HCT116 (cell line): ENCODE data around the gene KNDC1. TPM values are rescaled to one million over a fixed set of nuclear protein-coding genes. Genes with fewer than 3 reads are reported as not detected.

Experiments used
- ATAC-seq: fragments of 200-7000 bp; cut with Tn5 transposase; 2 replicates; pipeline ENCODE4 v1.9.1; 2020; ENCODE audit warnings: mild to moderate bottlenecking, moderate library complexity
- BruUV-seq: library from RNA; stranded (reverse); fragments of 400-500 nt; replicated peaks from 2 replicates; lab custom pipeline; 2021; lab: Mats Ljungman, UMichigan
- CTCF ChIA-PET: fragments of 300-600 bp; sonication (Branson Sonifier 250); formaldehyde crosslinking; loops from one replicate; lab custom pipeline; 2021; ENCODE audit warnings: antibody characterized with exemption; lab: Charles Lee
- POLR2A ChIA-PET: fragments of 300-600, 350-600 bp; sonication (Branson Sonifier 250); formaldehyde crosslinking; loops from one replicate; lab custom pipeline; 2021; ENCODE audit warnings: antibody characterized with exemption; lab: Charles Lee
- RAD21 ChIA-PET, 2 experiments: fragments of 300-600 bp; sonication (Branson Sonifier 250); formaldehyde crosslinking; loops; one replicate each; lab custom pipeline; 2023; ENCODE audit warnings: low total read pairs in 2 of 2; ENCODE audit not compliant: uncharacterized antibody in 2 of 2, unreplicated experiment in 2 of 2, low non-redundant PET in 1 of 2; lab: Charles Lee
- DNase-seq: peaks from one replicate; pipeline ENCODE4 v3.0.0-alpha.2; 2010; ENCODE audit warnings: low read depth, low spot score
- H2AFZ ChIP-seq: fragments of 200-600 bp; shearing (Covaris generic), sonication (generic); 2 replicates; pipeline ENCODE4 v1.6.1; 2017; ENCODE audit warnings: low read depth, mixed run types, mixed read lengths, antibody characterized with exemption, low read length; ENCODE audit not compliant: poor library complexity, severe bottlenecking
- H3K27ac ChIP-seq: 2 replicates; pipeline ENCODE4 v1.5.1; 2012; ENCODE audit warnings: low read depth, low read length
- H3K27me3 ChIP-seq: fragments of 200-600 bp; sonication (generic); 2 replicates; pipeline ENCODE4 v1.6.1; 2016; ENCODE audit warnings: mixed run types, low read length, mixed read lengths; ENCODE audit not compliant: insufficient read depth
- H3K36me3 ChIP-seq, 2 experiments: fragments of 200-500 bp in 1 of 2; fragments of 200-600 bp in 1 of 2; sonication (Bioruptor generic) in 1 of 2; sonication (generic) in 1 of 2; 2 replicates each; pipeline versions ENCODE4 v1.5.1 to v1.6.1; 2014 to 2016; ENCODE audit warnings: low read length in 2 of 2, inconsistent platforms in 1 of 2, mixed read lengths in 1 of 2, mixed run types in 1 of 2; ENCODE audit not compliant: insufficient read depth in 2 of 2, control insufficient read depth in 1 of 2
- H3K4me1 ChIP-seq, 2 experiments: fragments of 200-600 bp in 1 of 2; sonication (generic) in 1 of 2; 2 replicates each; pipeline versions ENCODE4 v1.5.1 to v1.6.1; 2012 to 2017; ENCODE audit warnings: low read length in 2 of 2, inconsistent platforms in 1 of 2, mild to moderate bottlenecking in 1 of 2, mixed read lengths in 1 of 2, mixed run types in 1 of 2, moderate library complexity in 1 of 2; ENCODE audit not compliant: insufficient read depth in 2 of 2, control insufficient read depth in 1 of 2
- H3K4me2 ChIP-seq: fragments of 200-600 bp; sonication (generic); 2 replicates; pipeline ENCODE4 v1.6.1; 2017; ENCODE audit warnings: mixed run types, low read length, mixed read lengths
- H3K4me3 ChIP-seq, 2 experiments: fragments of 200-600 bp in 1 of 2; sonication (generic) in 1 of 2; replicated peaks in 1 of 2; 2 replicates each; pipeline ENCODE4 v1.5.1; 2011 to 2016; ENCODE audit warnings: low read length in 2 of 2, control low read depth in 1 of 2, low read depth in 1 of 2, mild to moderate bottlenecking in 1 of 2, mixed read lengths in 1 of 2, mixed run types in 1 of 2
- H3K79me2 ChIP-seq: fragments of 200-600 bp; sonication (generic); 2 replicates; pipeline ENCODE4 v1.6.1; 2017; ENCODE audit warnings: mild to moderate bottlenecking, mixed run types, low read length, moderate library complexity, mixed read lengths; ENCODE audit not compliant: insufficient read depth
- H3K9ac ChIP-seq: fragments of 200-600 bp; sonication (generic); 2 replicates; pipeline ENCODE4 v1.6.1; 2016; ENCODE audit warnings: low read length, mixed read lengths
- H3K9me2 ChIP-seq: fragments of 200-600 bp; sonication (generic), shearing (Covaris generic); 2 replicates; pipeline ENCODE4 v1.6.1; 2017; ENCODE audit warnings: mixed run types, mild to moderate bottlenecking, moderate library complexity; ENCODE audit not compliant: insufficient read depth
- H3K9me3 ChIP-seq, 2 experiments: fragments of 200-500 bp in 1 of 2; fragments of 200-600 bp in 1 of 2; sonication (Bioruptor generic) in 1 of 2; sonication (generic) in 1 of 2; 2 replicates each; pipeline ENCODE4 v1.6.1; 2014 to 2017; ENCODE audit warnings: low read length in 2 of 2, mixed read lengths in 2 of 2, inconsistent platforms in 1 of 2, low read depth in 1 of 2, mild to moderate bottlenecking in 1 of 2, mixed run types in 1 of 2, moderate library complexity in 1 of 2; ENCODE audit not compliant: control insufficient read depth in 1 of 2, insufficient read depth in 1 of 2
- H4K20me1 ChIP-seq: fragments of 200-600 bp; sonication (generic), shearing (Covaris generic); 2 replicates; pipeline ENCODE4 v1.6.1; 2017; ENCODE audit warnings: mixed run types, mild to moderate bottlenecking, moderate library complexity; ENCODE audit not compliant: insufficient read depth
- CBX3 ChIP-seq: IDR thresholded peaks from 2 replicates; pipeline ENCODE4 v1.6.1; 2012; ENCODE audit warnings: low read depth
- EGR1 ChIP-seq: IDR thresholded peaks from 2 replicates; pipeline ENCODE4 v1.6.1; 2012; ENCODE audit warnings: low read depth
- ELF1 ChIP-seq: IDR thresholded peaks from 2 replicates; pipeline ENCODE4 v1.6.1; 2012; ENCODE audit warnings: low read depth, borderline replicate concordance
- EZH2 ChIP-seq: fragments of 200-600 bp; sonication (generic); IDR thresholded peaks from 2 replicates; pipeline ENCODE4 v1.6.1; 2017; ENCODE audit warnings: antibody characterized with exemption, mixed run types
- JUND ChIP-seq: IDR thresholded peaks from 2 replicates; pipeline ENCODE4 v1.6.1; 2012
- POLR2AphosphoS5 ChIP-seq: IDR thresholded peaks from 2 replicates; pipeline ENCODE4 v1.6.1; 2011; ENCODE audit warnings: mild to moderate bottlenecking, low read depth, low read length, moderate library complexity
- RAD21 ChIP-seq: IDR thresholded peaks from 2 replicates; pipeline ENCODE4 v1.6.1; 2012; ENCODE audit warnings: low read depth, mild to moderate bottlenecking
- TCF7L2 ChIP-seq: IDR thresholded peaks from 2 replicates; pipeline ENCODE4 v1.7.0; 2011; ENCODE audit warnings: borderline replicate concordance, inconsistent platforms; ENCODE audit not compliant: insufficient read depth, insufficient read length; ENCODE audit errors: extremely low read depth
- YY1 ChIP-seq: IDR thresholded peaks from 2 replicates; pipeline ENCODE4 v1.6.1; 2011; ENCODE audit warnings: low read length, low read depth, moderate library complexity, mild to moderate bottlenecking; ENCODE audit not compliant: insufficient replicate concordance; ENCODE audit errors: extremely low read depth
- ZFX ChIP-seq: fragments of 450-650 bp; IDR thresholded peaks from 2 replicates; pipeline ENCODE4 v1.6.1; 2017
- intact Hi-C: fragments of 100-400 bp; cut with micrococcal nuclease; formaldehyde crosslinking; loops from 2 replicates; pipeline ENCODE4 v1.10.0; 2022
- total RNA-seq: library from RNA; stranded (reverse); gene quantifications from one replicate; pipeline ENCODE4 v1.2.1, GENCODE V29; 2021; ENCODE audit not compliant: unreplicated experiment
- TF ChIP-seq, protein P1 (sequence below): IDR thresholded peaks from 2 replicates; pipeline ENCODE4 v1.6.1; 2012; ENCODE audit warnings: low read depth
- TF ChIP-seq, protein P2 (sequence below), 3 experiments: fragments of 200-600 bp in 1 of 3; sonication (generic) in 1 of 3; IDR thresholded peaks in 2 of 3; conservative IDR thresholded peaks in 1 of 3; 2 replicates each; pipeline ENCODE4 v1.5.1; 2012 to 2017; ENCODE audit warnings: low read depth in 2 of 3, low read length in 2 of 3, antibody characterized with exemption in 1 of 3, borderline replicate concordance in 1 of 3, control low read depth in 1 of 3, mild to moderate bottlenecking in 1 of 3, mixed read lengths in 1 of 3, mixed run types in 1 of 3, moderate library complexity in 1 of 3; ENCODE audit not compliant: insufficient read depth in 1 of 3
- TF ChIP-seq, protein P3 (sequence below): IDR thresholded peaks from 2 replicates; pipeline ENCODE4 v1.6.1; 2012
- TF ChIP-seq, protein P4 (sequence below): IDR thresholded peaks from 2 replicates; pipeline ENCODE4 v1.6.1; 2011; ENCODE audit warnings: mild to moderate bottlenecking, low read length, moderate library complexity; ENCODE audit not compliant: insufficient replicate concordance; ENCODE audit errors: extremely low read depth

Gene KNDC1
- total RNA-seq, 1 experiment from 2014 or later = 3.6 TPM

DNA sequence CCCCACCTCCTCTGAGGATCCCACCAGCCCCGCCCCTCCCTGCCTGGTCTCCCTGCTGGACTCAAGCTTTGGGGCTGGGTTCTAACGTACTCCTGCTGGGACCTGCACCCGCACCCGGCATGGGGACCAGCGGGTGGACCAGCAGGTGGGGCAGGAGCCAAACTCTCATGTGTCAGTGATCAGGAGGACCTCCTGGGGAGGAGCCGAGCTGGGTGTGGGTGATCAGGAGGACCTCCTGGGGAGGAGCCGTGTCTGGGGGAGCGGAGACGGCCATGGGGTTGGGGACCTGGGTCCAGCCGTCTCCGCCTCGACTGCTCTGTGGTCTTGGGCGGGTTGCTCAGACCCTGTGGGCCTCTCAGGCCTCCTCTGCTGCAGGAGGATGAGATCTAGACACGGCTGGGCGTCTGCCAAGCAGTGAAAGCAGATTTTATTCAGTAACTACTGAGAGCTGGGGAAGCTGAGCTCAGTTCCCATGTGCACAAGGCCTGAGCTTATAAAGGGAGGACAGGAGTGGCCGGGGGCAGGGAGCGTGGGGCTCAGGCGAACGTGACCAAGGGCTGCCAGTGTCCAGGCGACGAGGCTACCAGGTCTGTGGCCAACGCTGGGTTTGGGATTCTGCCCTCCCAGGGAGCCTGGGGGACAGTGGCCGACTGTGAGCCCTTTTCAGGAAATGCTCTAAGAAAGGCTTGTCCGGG lies 36.3 kb downstream of the KNDC1 start:
- ATAC-seq = no peak
- Histone ChIP-seq H3K4me1 (no peaks in the 10 kb centered on the region), H3K9me3 (no peaks in the 10 kb centered on the region), H3K79me2 (no peaks in the 10 kb centered on the region), H3K4me2 (no peak overlapping the region), H2AFZ (no peak overlapping the region), H3K9ac (no peak overlapping the region), H3K27ac (no peak overlapping the region), H3K36me3 (no peaks in the 10 kb centered on the region), H3K9me2 (no peaks in the 10 kb centered on the region), H4K20me1 (no peaks in the 10 kb centered on the region), H3K4me3 (no peak overlapping the region), H3K27me3 (no peaks in the 10 kb centered on the region)
- no peak for DNase-seq
- intact Hi-C loops = no loop called here
- TF ChIP-seq ELF1 = no peak
- TF ChIP-seq TCF7L2 = no peak
- no peak for TF ChIP-seq YY1
- TF ChIP-seq, protein P1, sequence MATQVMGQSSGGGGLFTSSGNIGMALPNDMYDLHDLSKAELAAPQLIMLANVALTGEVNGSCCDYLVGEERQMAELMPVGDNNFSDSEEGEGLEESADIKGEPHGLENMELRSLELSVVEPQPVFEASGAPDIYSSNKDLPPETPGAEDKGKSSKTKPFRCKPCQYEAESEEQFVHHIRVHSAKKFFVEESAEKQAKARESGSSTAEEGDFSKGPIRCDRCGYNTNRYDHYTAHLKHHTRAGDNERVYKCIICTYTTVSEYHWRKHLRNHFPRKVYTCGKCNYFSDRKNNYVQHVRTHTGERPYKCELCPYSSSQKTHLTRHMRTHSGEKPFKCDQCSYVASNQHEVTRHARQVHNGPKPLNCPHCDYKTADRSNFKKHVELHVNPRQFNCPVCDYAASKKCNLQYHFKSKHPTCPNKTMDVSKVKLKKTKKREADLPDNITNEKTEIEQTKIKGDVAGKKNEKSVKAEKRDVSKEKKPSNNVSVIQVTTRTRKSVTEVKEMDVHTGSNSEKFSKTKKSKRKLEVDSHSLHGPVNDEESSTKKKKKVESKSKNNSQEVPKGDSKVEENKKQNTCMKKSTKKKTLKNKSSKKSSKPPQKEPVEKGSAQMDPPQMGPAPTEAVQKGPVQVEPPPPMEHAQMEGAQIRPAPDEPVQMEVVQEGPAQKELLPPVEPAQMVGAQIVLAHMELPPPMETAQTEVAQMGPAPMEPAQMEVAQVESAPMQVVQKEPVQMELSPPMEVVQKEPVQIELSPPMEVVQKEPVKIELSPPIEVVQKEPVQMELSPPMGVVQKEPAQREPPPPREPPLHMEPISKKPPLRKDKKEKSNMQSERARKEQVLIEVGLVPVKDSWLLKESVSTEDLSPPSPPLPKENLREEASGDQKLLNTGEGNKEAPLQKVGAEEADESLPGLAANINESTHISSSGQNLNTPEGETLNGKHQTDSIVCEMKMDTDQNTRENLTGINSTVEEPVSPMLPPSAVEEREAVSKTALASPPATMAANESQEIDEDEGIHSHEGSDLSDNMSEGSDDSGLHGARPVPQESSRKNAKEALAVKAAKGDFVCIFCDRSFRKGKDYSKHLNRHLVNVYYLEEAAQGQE = no peak
- TF ChIP-seq EGR1 = no peak
- TF ChIP-seq POLR2AphosphoS5 = no peak
- TF ChIP-seq JUND = no peak
- TF ChIP-seq, protein P2, sequence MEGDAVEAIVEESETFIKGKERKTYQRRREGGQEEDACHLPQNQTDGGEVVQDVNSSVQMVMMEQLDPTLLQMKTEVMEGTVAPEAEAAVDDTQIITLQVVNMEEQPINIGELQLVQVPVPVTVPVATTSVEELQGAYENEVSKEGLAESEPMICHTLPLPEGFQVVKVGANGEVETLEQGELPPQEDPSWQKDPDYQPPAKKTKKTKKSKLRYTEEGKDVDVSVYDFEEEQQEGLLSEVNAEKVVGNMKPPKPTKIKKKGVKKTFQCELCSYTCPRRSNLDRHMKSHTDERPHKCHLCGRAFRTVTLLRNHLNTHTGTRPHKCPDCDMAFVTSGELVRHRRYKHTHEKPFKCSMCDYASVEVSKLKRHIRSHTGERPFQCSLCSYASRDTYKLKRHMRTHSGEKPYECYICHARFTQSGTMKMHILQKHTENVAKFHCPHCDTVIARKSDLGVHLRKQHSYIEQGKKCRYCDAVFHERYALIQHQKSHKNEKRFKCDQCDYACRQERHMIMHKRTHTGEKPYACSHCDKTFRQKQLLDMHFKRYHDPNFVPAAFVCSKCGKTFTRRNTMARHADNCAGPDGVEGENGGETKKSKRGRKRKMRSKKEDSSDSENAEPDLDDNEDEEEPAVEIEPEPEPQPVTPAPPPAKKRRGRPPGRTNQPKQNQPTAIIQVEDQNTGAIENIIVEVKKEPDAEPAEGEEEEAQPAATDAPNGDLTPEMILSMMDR (IDR thresholded peaks at IDR 0.05 in 2 of 3, conservative IDR thresholded peaks at IDR 0.05 in 1 of 3; ENCODE audit: borderline replicate concordance in 1 of 3, insufficient read depth in 1 of 3, low read depth in 2 of 3, low read length in 2 of 3) = no peak
- TF ChIP-seq RAD21 = no peak
- TF ChIP-seq, protein P3, sequence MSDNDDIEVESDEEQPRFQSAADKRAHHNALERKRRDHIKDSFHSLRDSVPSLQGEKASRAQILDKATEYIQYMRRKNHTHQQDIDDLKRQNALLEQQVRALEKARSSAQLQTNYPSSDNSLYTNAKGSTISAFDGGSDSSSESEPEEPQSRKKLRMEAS = no peak
- TF ChIP-seq, protein P4, sequence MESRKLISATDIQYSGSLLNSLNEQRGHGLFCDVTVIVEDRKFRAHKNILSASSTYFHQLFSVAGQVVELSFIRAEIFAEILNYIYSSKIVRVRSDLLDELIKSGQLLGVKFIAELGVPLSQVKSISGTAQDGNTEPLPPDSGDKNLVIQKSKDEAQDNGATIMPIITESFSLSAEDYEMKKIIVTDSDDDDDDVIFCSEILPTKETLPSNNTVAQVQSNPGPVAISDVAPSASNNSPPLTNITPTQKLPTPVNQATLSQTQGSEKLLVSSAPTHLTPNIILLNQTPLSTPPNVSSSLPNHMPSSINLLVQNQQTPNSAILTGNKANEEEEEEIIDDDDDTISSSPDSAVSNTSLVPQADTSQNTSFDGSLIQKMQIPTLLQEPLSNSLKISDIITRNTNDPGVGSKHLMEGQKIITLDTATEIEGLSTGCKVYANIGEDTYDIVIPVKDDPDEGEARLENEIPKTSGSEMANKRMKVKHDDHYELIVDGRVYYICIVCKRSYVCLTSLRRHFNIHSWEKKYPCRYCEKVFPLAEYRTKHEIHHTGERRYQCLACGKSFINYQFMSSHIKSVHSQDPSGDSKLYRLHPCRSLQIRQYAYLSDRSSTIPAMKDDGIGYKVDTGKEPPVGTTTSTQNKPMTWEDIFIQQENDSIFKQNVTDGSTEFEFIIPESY = no peak
- no peak for TF ChIP-seq CBX3
- no peak for TF ChIP-seq ZFX
- TF ChIP-seq EZH2 = no peak
- ChIA-PET POLR2A (no interaction called here), CTCF (no interaction called here), RAD21 (no interaction called here)
- BruUV-seq = no TSS peak
